ENCODE data around the gene ZC2HC1C. TPM values are rescaled to one million over a fixed set of nuclear protein-coding genes. Genes with fewer than 3 reads are reported as not detected.
"Not testable (repeated sequence)": the region's sequence is repeated elsewhere in the genome, so short reads cannot be mapped to it uniquely, and the experiment has no call there.

Gene ZC2HC1C
- total RNA-seq, 1 experiment from 2014 or later: 0.21 TPM

DNA sequence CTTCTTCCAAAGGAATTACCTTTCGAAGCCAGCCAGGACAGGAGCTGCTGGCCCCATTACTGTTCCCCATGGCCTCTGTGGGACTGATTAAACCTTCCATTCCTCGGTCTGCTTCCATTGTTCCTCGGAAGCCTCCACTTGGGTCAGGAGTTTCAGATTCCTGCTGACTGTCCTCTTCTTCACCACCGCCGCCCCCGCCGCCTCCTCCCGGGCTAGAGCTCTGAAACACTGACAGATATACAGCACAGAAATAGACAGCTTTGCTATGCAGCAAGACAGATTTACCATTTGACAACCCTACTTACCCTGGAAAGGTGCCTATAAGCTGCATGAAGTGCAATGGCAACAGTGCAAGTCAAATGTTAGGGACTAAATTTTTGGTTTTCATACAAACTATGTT is 21.8 kb downstream of the ZC2HC1C start:
- no peak for DNase-seq (ENCODE audit: low spot score)

DNA sequence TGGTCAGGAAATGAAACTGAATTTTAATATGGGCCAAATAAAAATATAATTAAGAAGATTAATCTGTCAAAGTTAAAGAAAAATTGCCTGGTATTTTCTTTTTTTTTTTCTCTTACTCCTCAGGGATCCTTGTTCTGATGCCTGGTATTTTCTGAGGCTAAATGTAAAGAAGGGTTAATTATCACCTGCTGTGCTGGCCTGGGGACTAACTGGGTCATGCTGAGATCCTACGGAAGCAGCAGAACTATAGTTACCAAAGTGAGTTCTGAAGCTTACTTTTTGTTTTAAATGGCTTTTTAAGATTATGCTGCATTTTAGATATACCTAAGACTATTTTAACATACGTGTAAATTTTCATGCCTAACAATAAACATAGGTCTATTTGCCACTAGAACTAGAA is 23.3 kb downstream of the ZC2HC1C start:
- no peak for DNase-seq (ENCODE audit: low spot score)

DNA sequence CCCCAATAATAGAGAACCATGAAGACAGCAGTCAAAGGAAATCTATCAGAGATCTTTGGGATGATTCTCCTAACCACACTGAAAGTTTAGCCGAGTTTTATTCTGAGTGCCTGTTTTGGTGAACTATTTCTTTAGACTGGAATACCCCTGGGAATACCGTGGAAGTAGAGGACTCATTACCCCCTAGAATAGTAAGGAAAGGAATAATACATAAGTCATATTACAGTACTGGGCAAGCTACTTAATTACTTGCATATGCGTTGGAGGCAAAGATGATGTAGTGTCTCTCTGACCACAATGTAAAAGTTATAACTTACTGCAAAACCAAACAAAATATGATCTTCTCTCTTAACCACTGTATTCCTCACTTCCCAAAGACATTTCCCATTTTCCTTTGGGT is 25.5 kb downstream of the ZC2HC1C start:
- DNase-seq (ENCODE audit: low spot score): no peak

DNA sequence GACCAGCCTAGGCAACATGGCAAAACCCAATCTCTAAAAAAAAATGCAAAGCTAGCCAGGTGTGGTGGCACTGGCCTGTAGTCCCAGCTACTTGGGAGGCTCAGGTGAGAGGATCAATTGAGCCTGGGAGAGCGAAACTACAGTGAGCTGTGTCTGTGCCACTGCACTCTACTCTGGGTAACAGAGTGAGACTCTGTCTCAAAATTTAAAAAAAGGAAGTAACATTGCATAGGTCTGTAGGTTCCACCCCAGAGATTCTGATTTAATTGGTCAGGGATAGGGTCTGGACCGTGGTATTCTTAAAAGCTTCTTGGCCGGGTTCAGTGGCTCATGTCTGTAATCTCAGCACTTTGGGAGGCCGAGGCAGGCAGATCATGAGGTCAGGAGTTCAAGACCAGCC is 26.2 kb downstream of the ZC2HC1C start:
- DNase-seq (ENCODE audit: low spot score): no peak

DNA sequence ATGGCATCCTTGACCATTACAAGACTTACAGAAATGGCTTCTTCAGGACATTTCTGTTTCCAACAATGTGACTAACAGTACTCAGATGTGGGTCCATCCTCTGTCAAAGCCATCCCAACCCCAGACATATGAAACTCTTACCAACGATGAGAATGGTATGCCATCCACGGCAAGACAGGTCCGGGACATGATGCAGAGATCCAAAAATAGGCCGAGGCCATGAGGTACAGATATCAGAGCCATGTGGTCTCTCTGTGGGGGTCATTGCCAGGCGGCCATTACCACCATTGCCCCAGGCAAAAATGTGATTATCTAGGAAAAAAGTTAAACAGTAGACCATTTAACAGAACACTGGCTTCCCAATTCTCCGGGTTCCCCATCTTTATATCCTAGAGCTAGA is 27.5 kb downstream of the ZC2HC1C start:
- no peak for DNase-seq (ENCODE audit: low spot score)

DNA sequence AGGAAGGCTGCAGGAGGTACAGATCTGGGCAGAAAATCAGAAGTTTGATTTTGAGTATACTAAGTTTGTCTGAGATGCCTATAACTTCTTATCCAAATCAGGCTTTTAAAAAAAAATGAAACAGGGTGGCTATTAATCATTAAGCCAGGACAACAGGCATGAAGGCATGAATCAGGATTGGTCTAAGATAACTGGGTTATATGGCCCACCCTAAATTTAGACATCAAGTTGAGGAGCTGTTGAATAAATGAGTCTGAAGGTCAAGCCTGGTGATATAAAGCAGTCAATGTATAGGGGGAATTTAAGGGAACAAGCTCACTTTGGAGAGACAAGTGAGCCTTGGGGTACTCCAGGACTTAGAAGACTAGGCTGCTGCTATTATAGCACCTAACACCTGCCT is 28.8 kb downstream of the ZC2HC1C start:
- no peak for DNase-seq (ENCODE audit: low spot score)

DNA sequence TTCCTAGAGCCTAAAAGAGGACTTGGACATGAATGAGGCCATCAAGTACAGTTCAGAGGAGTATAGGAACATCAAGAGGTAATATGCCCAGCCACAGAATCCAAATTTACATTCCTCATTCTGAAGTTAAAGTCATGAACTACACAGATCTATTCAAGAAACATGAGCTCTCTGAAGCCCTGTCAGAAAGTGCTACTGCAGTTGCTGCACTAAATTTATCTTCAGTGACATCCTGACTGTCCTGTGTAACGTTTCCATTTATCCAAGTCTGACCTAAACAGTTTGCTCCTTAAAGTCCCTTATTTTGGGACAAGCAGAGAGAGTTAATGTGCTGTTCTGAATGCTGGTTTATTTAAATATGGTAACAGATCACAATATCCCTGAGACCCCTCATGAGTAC is 29.2 kb downstream of the ZC2HC1C start:
- no peak for DNase-seq (ENCODE audit: low spot score)

DNA sequence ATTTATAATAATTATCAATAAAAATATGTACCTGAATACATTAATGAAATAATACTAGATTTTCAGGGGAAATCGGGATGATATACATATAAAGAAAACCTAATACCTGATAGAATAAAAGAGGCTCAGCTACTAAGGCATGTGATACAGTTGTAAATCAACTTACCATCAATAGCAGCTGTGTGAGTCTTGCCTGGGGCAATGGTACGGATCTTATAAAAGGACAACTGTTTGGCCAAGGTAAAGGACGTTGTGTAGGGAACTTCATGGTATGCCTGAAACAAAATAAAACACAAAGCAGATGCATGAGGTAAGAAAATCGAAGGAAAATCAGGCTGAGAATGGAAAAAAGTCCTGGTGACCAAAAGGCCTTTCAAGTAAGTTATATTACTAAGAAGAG is 32.0 kb downstream of the ZC2HC1C start:
- DNase-seq (ENCODE audit: low spot score): no peak

DNA sequence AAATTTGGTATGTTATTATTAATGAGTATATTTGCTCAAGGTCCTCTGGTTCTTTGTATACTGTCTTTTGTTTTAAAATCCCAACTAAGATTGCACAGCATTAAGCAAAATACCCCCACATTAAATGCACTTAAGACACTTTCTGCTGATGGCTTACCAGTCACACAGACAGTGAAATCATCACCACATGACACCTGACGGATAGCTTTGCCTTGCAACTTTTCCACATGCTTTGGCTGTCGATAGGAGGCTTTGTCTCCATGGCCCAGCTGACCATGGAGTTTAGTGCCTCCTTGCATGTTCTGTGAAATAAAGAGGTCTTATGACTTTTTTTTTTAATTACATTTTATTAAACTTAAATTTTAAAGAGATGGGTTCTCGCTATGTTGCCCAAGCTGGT is 37.7 kb downstream of the ZC2HC1C start:
- DNase-seq (ENCODE audit: low spot score): no peak

DNA sequence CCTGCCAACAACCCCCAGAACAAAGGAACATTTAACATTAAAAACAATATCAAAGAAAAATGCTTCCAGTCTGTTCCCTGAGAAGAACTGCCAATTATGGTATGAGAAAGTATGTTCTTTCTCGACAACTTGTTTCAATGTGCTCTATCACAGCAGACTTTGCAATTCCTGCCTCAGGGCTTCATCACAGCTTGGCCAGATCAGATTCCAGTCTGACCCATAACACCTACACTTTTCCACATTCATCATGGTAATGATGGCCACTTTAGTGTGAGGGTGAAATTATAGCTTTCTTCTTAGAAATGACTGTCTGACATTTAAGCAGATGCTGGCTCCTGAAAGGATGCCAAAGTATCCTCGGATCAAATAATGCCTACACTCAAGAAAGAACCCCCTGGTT is 40.4 kb downstream of the ZC2HC1C start:
- no peak for DNase-seq (ENCODE audit: low spot score)

DNA sequence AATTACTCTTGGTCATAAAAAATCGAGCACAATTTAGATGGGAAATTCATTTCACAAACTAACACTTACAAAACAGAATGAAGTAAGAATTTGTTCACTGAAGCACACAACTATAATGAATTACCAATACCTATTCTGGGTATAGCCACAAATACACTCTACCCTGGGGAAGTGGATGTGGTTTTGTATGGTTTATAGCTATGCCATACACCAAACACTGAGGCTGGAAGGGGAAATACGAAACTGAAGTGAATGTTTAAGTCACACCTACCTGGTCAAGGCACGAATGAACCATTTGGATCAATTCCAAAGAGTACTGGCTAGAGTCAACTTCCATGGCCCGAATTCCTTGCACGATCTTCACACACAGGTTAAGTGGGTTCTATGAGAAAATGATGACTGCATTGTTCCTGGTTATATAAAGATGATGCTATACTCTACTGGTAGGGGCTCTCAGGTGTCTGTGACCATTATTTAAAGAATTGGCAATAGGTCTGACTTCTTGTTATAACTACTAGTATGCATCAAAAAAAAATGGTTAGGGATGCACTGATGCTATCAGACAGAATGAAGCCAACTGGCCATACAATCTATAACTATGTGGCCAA is 44.6 kb downstream of the ZC2HC1C start:
- no peak for DNase-seq (ENCODE audit: low spot score)

DNA sequence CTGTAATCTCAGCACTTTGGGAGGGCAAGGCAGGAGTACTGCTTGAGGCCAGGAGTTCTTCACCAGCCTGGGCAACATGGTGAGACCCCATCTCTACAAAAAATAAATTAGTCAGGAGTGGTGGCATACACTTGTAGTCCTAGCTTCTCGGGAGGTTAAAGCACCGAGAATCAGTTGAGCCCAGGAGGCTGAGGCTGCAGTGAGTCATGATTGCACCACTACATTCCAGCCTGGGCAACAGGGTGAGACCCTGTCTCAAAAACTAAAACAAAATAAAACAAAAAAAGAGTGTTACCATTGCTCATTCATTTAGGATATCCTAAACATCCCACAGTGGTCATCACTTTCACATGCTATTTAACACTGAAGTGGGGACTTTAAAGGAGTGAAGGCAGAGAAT is 49.6 kb downstream of the ZC2HC1C start:
- DNase-seq (ENCODE audit: low spot score): no peak

DNA sequence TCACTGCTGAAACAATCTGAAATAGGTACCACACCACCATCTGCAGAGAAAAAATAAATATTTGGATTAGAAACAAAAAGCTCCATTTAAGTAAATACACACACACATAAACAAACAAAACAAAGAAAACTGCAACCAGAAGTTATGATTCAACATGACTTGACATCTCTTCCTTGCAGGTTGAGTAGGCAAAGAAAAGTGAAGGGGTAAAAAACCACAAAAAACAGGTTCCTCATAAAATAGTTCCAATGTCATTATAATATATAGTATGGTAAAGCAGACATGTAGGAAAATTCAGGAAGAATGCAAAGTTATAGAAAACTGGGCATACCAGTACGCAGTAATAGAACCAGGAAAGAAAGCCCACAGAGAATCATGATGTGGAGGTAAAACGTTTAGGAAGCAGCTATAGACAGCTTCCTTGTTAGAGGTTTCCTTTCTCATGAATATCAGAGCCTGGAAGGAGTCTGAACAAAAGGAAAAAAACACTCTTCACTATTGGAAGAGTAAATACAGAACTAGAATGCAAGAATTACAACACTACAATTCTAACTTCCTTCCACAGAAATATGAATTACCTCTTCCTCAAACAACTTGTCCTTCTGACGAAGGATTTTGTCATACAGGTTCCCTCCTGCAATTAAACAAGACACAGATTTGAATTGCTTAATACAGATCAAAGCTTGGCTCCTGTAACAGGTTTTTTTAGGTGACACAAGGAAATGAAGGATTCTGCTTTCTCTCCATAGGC is 51.3 kb downstream of the ZC2HC1C start:
- no peak for DNase-seq (ENCODE audit: low spot score)

DNA sequence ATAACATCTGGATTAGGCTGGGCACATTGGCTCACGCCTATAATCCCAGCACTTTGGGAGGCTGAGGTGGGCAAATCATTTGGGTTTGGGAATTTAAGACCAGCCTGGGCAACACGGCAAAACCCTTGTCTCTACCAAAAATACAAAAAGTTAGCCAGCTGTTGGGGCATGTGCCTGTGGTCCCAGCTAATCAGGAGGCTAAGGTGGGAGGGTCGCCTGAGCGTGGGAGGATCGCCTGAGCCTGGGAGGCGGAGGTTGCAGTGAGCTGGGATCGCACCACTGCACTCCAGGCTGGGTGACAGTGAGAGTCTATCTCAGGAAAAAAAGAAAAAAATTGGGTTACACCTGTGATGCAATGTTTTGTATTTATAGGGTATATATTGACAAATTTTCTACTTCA is 52.1 kb downstream of the ZC2HC1C start:
- DNase-seq (ENCODE audit: low spot score): no peak

DNA sequence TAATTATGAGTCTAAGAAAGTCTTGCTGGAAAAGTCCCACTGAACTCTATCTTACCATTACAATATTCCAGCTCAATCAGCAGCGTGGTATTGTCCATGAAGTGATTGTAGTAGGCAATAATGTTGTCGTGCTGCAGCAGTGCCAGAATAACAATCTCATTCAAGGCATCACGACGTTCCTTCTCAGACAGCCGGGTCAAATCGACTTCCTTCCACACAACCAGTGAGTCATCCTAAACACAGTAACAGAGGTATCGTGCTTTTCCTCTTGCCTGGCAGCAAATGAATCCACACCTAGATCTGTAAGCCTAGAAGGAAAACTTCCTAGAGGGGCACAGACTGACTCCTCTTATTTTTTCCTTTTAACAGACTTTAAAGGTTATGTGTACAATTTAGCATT is 54.5 kb downstream of the ZC2HC1C start:
- peak; percentile 69 for DNase-seq (ENCODE audit: low spot score)

DNA sequence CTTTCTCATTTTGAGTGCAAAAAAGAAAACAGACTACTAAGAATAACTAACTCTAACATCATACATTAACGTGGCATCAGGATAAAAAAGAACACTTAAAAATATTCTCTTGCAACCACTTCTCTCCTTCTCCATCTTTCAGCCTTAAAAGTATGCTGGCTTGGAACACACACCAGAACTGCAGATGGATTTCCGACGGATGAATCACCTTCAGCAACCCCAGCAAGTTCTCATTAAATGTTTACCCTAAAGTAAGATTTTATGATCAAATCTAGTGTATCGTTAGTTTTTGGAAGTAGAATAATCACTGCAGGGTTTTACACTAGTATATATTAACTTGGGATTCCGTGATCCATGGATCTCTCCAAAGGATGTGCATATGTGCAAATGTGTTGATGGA is 56.2 kb downstream of the ZC2HC1C start:
- no peak for DNase-seq (ENCODE audit: low spot score)

DNA sequence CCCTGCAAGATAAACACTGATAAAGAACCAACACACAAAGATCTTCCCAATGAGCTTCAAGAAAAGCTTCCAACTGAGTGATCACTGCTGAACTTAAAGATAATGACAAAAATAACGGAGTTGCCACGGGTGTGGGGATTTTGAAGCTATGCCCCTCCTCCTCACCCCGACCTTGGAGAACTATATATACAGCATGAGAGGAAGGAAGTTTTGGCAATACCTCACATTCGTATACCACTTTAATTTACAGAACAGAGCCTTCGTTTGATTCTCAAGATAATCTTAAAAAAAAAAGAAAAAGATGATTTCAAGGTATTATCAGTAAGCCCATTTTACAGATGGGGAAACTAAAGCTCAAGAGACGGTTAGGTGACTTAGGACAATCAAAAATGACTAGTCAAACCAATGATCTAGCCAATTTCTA is 56.7 kb downstream of the ZC2HC1C start:
- no peak for DNase-seq (ENCODE audit: low spot score)

DNA sequence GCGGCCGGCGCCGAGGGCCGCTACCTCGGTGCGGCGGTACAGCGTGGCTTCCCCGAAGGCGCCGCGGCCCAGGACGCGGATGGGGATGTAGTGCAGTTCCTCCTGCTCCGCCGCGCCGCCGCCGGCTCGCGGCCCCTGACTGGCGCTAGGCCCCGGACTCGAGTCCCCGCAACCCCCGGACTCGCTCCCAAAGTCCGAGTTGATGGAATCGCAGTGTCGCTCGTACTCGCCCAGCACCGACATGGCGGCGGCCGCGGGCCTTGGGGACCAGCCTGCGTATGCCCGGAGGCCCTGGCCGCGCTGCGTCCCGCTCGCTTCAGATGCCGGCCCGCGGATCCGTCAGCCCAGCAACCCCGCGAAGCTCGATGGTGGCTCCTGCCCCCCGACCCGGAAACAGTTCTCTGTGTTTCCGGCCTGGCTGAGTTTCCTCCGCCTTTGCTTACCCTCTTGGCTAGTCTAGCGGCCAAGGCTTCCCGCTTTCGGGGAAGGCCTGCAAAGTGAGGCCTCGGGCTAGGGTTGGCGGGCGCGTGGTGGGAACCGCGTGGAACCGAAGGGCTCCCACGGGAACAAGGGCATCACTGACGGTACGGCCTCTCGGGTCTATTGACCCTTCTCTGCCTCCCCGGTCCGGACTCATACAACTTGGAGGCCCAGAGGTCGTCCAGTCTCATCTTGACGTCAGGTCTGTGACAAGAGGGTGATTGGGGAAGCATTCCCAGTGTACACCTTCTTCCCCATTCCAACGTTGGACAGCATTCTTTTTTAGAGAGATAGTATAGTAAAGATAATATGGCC is 57.4 kb downstream of the ZC2HC1C start, which contains the start of gene NEK9:
TSS of gene NEK9 (minus strand) at position 370 of the 795 bp plus-strand sequence. CDS start at position 243, 127 bp downstream.
- no peak for DNase-seq (ENCODE audit: low spot score)

DNA sequence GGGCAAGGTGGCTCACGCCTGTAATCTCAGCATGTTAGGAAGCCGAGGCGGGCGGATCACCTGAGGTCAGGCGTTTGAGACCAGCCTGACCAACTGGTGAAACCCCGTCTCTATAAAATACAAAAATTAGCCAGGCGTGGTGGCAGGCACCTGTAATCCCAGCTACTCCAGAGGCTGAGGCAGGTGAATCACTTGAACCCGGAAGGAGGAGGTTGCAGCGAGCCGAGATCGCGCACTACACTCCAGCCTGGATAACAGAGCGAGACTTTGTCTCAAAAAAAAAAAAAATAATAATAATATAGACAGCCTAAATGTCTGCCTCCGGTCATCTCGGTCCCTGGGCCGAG is 58.0 kb downstream of the ZC2HC1C start:
- not testable (repeated sequence) for DNase-seq (ENCODE audit: low spot score)

DNA sequence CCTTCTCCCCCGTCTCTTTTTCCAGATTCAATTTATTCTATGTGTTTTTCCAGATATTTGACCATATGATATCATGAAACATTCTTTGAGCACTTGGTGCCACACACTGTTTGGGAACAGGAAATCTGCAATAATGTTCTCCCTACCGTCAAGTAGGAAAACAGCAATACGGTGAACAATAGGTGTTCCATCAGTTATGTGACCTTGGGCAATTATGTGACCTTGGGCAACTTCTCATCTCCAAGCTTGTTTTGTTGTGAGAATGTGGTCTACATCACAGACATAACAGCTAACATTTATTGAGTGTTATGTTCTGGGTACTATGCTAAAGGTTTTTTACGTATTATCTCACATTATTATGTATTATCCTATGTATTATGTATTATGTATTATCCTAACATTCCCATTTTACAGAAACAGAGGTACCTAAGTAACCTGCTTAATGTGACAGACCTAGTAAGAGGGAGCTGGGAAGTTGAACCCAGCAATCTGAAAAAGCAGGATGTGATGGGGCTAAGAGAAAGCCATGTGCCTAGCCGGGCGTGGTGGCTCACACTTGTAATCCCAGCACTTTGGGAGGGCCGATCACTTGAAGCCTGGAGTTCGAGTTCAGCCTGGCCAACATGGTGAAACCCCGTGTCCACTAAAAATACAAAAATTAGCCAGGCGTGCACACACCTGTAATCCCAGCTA is 58.6 kb downstream of the ZC2HC1C start:
- DNase-seq (ENCODE audit: low spot score): no peak

DNA sequence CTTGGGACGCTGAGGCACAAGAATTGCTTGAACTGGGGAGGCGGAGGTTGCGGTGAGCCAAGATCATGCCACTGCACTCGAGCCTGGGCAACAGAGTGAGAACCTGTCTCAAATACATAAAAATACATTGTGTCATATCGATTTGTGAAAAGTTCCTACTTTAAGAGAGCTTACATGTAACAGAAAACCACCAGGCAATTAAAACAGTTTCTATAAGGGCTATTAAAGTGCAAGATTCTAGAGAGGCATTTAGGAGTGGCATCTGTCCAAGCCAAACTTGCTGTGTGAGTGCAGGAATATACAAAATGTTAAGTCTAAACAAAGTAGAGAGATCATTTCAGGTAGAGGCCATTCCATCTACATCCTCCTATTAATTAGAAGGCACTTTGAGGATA is 59.2 kb downstream of the ZC2HC1C start:
- DNase-seq (ENCODE audit: low spot score): no peak
